HCT116 (cell line): Measurements from ENCODE around the gene ABTB2. TPM values are rescaled to one million over a fixed set of nuclear protein-coding genes. Genes with fewer than 3 reads are reported as not detected.

ENCODE experiments used
- ATAC-seq: fragments of 200-7000 bp; cut with Tn5 transposase; 2 replicates; pipeline ENCODE4 v1.9.1; 2020; ENCODE audit warnings: mild to moderate bottlenecking, moderate library complexity
- BruUV-seq: library from RNA; stranded (reverse); fragments of 400-500 nt; replicated peaks from 2 replicates; lab custom pipeline; 2021; lab: Mats Ljungman, UMichigan
- CTCF ChIA-PET: fragments of 300-600 bp; sonication (Branson Sonifier 250); formaldehyde crosslinking; loops from one replicate; lab custom pipeline; 2021; ENCODE audit warnings: antibody characterized with exemption; lab: Charles Lee
- POLR2A ChIA-PET: fragments of 300-600, 350-600 bp; sonication (Branson Sonifier 250); formaldehyde crosslinking; loops from one replicate; lab custom pipeline; 2021; ENCODE audit warnings: antibody characterized with exemption; lab: Charles Lee
- RAD21 ChIA-PET, 2 experiments: fragments of 300-600 bp; sonication (Branson Sonifier 250); formaldehyde crosslinking; loops; one replicate each; lab custom pipeline; 2023; ENCODE audit warnings: low total read pairs in 2 of 2; ENCODE audit not compliant: uncharacterized antibody in 2 of 2, unreplicated experiment in 2 of 2, low non-redundant PET in 1 of 2; lab: Charles Lee
- DNase-seq: peaks from one replicate; pipeline ENCODE4 v3.0.0-alpha.2; 2010; ENCODE audit warnings: low read depth, low spot score
- H2AFZ ChIP-seq: fragments of 200-600 bp; shearing (Covaris generic), sonication (generic); 2 replicates; pipeline ENCODE4 v1.6.1; 2017; ENCODE audit warnings: low read depth, mixed run types, mixed read lengths, antibody characterized with exemption, low read length; ENCODE audit not compliant: poor library complexity, severe bottlenecking
- H3K27ac ChIP-seq: 2 replicates; pipeline ENCODE4 v1.5.1; 2012; ENCODE audit warnings: low read depth, low read length
- H3K27me3 ChIP-seq: fragments of 200-600 bp; sonication (generic); 2 replicates; pipeline ENCODE4 v1.6.1; 2016; ENCODE audit warnings: mixed run types, low read length, mixed read lengths; ENCODE audit not compliant: insufficient read depth
- H3K36me3 ChIP-seq, 2 experiments: fragments of 200-500 bp in 1 of 2; fragments of 200-600 bp in 1 of 2; sonication (Bioruptor generic) in 1 of 2; sonication (generic) in 1 of 2; 2 replicates each; pipeline versions ENCODE4 v1.5.1 to v1.6.1; 2014 to 2016; ENCODE audit warnings: low read length in 2 of 2, inconsistent platforms in 1 of 2, mixed read lengths in 1 of 2, mixed run types in 1 of 2; ENCODE audit not compliant: insufficient read depth in 2 of 2, control insufficient read depth in 1 of 2
- H3K4me1 ChIP-seq, 2 experiments: fragments of 200-600 bp in 1 of 2; sonication (generic) in 1 of 2; 2 replicates each; pipeline versions ENCODE4 v1.5.1 to v1.6.1; 2012 to 2017; ENCODE audit warnings: low read length in 2 of 2, inconsistent platforms in 1 of 2, mild to moderate bottlenecking in 1 of 2, mixed read lengths in 1 of 2, mixed run types in 1 of 2, moderate library complexity in 1 of 2; ENCODE audit not compliant: insufficient read depth in 2 of 2, control insufficient read depth in 1 of 2
- H3K4me2 ChIP-seq: fragments of 200-600 bp; sonication (generic); 2 replicates; pipeline ENCODE4 v1.6.1; 2017; ENCODE audit warnings: mixed run types, low read length, mixed read lengths
- H3K4me3 ChIP-seq, 2 experiments: fragments of 200-600 bp in 1 of 2; sonication (generic) in 1 of 2; replicated peaks in 1 of 2; 2 replicates each; pipeline ENCODE4 v1.5.1; 2011 to 2016; ENCODE audit warnings: low read length in 2 of 2, control low read depth in 1 of 2, low read depth in 1 of 2, mild to moderate bottlenecking in 1 of 2, mixed read lengths in 1 of 2, mixed run types in 1 of 2
- H3K79me2 ChIP-seq: fragments of 200-600 bp; sonication (generic); 2 replicates; pipeline ENCODE4 v1.6.1; 2017; ENCODE audit warnings: mild to moderate bottlenecking, mixed run types, low read length, moderate library complexity, mixed read lengths; ENCODE audit not compliant: insufficient read depth
- H3K9ac ChIP-seq: fragments of 200-600 bp; sonication (generic); 2 replicates; pipeline ENCODE4 v1.6.1; 2016; ENCODE audit warnings: low read length, mixed read lengths
- H3K9me2 ChIP-seq: fragments of 200-600 bp; sonication (generic), shearing (Covaris generic); 2 replicates; pipeline ENCODE4 v1.6.1; 2017; ENCODE audit warnings: mixed run types, mild to moderate bottlenecking, moderate library complexity; ENCODE audit not compliant: insufficient read depth
- H3K9me3 ChIP-seq, 2 experiments: fragments of 200-500 bp in 1 of 2; fragments of 200-600 bp in 1 of 2; sonication (Bioruptor generic) in 1 of 2; sonication (generic) in 1 of 2; 2 replicates each; pipeline ENCODE4 v1.6.1; 2014 to 2017; ENCODE audit warnings: low read length in 2 of 2, mixed read lengths in 2 of 2, inconsistent platforms in 1 of 2, low read depth in 1 of 2, mild to moderate bottlenecking in 1 of 2, mixed run types in 1 of 2, moderate library complexity in 1 of 2; ENCODE audit not compliant: control insufficient read depth in 1 of 2, insufficient read depth in 1 of 2
- H4K20me1 ChIP-seq: fragments of 200-600 bp; sonication (generic), shearing (Covaris generic); 2 replicates; pipeline ENCODE4 v1.6.1; 2017; ENCODE audit warnings: mixed run types, mild to moderate bottlenecking, moderate library complexity; ENCODE audit not compliant: insufficient read depth
- ATF3 ChIP-seq: IDR thresholded peaks from 2 replicates; pipeline ENCODE4 v1.6.1; 2012
- CBX3 ChIP-seq: IDR thresholded peaks from 2 replicates; pipeline ENCODE4 v1.6.1; 2012; ENCODE audit warnings: low read depth
- CTCF ChIP-seq, 3 experiments: fragments of 200-600 bp in 1 of 3; sonication (generic) in 1 of 3; IDR thresholded peaks in 2 of 3; conservative IDR thresholded peaks in 1 of 3; 2 replicates each; pipeline ENCODE4 v1.5.1; 2012 to 2017; ENCODE audit warnings: low read depth in 2 of 3, low read length in 2 of 3, antibody characterized with exemption in 1 of 3, borderline replicate concordance in 1 of 3, control low read depth in 1 of 3, mild to moderate bottlenecking in 1 of 3, mixed read lengths in 1 of 3, mixed run types in 1 of 3, moderate library complexity in 1 of 3; ENCODE audit not compliant: insufficient read depth in 1 of 3
- EGR1 ChIP-seq: IDR thresholded peaks from 2 replicates; pipeline ENCODE4 v1.6.1; 2012; ENCODE audit warnings: low read depth
- ELF1 ChIP-seq: IDR thresholded peaks from 2 replicates; pipeline ENCODE4 v1.6.1; 2012; ENCODE audit warnings: low read depth, borderline replicate concordance
- FOSL1 ChIP-seq: IDR thresholded peaks from 2 replicates; pipeline ENCODE4 v1.6.1; 2012; ENCODE audit warnings: low read depth
- JUND ChIP-seq: IDR thresholded peaks from 2 replicates; pipeline ENCODE4 v1.6.1; 2012
- MAX ChIP-seq: IDR thresholded peaks from 2 replicates; pipeline ENCODE4 v1.6.1; 2012
- POLR2AphosphoS5 ChIP-seq: IDR thresholded peaks from 2 replicates; pipeline ENCODE4 v1.6.1; 2011; ENCODE audit warnings: mild to moderate bottlenecking, low read depth, low read length, moderate library complexity
- REST ChIP-seq: IDR thresholded peaks from 2 replicates; pipeline ENCODE4 v1.6.1; 2012; ENCODE audit warnings: low read depth
- SIN3A ChIP-seq: IDR thresholded peaks from 2 replicates; pipeline ENCODE4 v1.6.1; 2012; ENCODE audit warnings: low read depth
- SP1 ChIP-seq: IDR thresholded peaks from 2 replicates; pipeline ENCODE4 v1.6.1; 2012; ENCODE audit warnings: low read depth
- SRF ChIP-seq: IDR thresholded peaks from 2 replicates; pipeline ENCODE4 v1.6.1; 2012; ENCODE audit warnings: low read depth
- TCF7L2 ChIP-seq: IDR thresholded peaks from 2 replicates; pipeline ENCODE4 v1.7.0; 2011; ENCODE audit warnings: borderline replicate concordance, inconsistent platforms; ENCODE audit not compliant: insufficient read depth, insufficient read length; ENCODE audit errors: extremely low read depth
- YY1 ChIP-seq: IDR thresholded peaks from 2 replicates; pipeline ENCODE4 v1.6.1; 2011; ENCODE audit warnings: low read length, low read depth, moderate library complexity, mild to moderate bottlenecking; ENCODE audit not compliant: insufficient replicate concordance; ENCODE audit errors: extremely low read depth
- ZBTB33 ChIP-seq: IDR thresholded peaks from 2 replicates; pipeline ENCODE4 v1.6.1; 2011; ENCODE audit warnings: mild to moderate bottlenecking, low read length, moderate library complexity; ENCODE audit not compliant: insufficient replicate concordance; ENCODE audit errors: extremely low read depth
- ZFX ChIP-seq: fragments of 450-650 bp; IDR thresholded peaks from 2 replicates; pipeline ENCODE4 v1.6.1; 2017
- ZNF274 ChIP-seq: fragments of 200-500 bp; sonication (Bioruptor generic); IDR thresholded peaks from 2 replicates; pipeline ENCODE4 v1.6.1; 2014; ENCODE audit warnings: mild to moderate bottlenecking, low read depth, low read length, inconsistent platforms
- intact Hi-C: fragments of 100-400 bp; cut with micrococcal nuclease; formaldehyde crosslinking; loops from 2 replicates; pipeline ENCODE4 v1.10.0; 2022
- total RNA-seq: library from RNA; stranded (reverse); gene quantifications from one replicate; pipeline ENCODE4 v1.2.1, GENCODE V29; 2021; ENCODE audit not compliant: unreplicated experiment

ABTB2 gene
- total RNA-seq, 1 experiment from 2014 or later, result 6.8 TPM

- TF ChIP-seq ELF1, result no peak
- no peak for TF ChIP-seq FOSL1
- no peak for TF ChIP-seq TCF7L2
- no peak for TF ChIP-seq CTCF (IDR thresholded peaks at IDR 0.05 in 2 of 3, conservative IDR thresholded peaks at IDR 0.05 in 1 of 3; ENCODE audit: borderline replicate concordance in 1 of 3, insufficient read depth in 1 of 3, low read depth in 2 of 3, low read length in 2 of 3)
- TF ChIP-seq ZBTB33, result no peak
- TF ChIP-seq SP1, result no peak
- no peak for TF ChIP-seq ZNF274
- no peak for TF ChIP-seq EGR1
- no peak for TF ChIP-seq MAX
- TF ChIP-seq REST, result no peak
- TF ChIP-seq POLR2AphosphoS5, result no peak
- TF ChIP-seq JUND, result no peak
- TF ChIP-seq ATF3, result no peak
- no peak for TF ChIP-seq SRF
- no peak for TF ChIP-seq SIN3A
- TF ChIP-seq YY1, result no peak
- no peak for TF ChIP-seq ZFX
- TF ChIP-seq CBX3, result no peak
- TF ChIP-seq, all 23 proteins: peak for 0
- RAD21 ChIA-PET, result interaction anchor here in 1 of 2 experiments (0.6 kb wide), 1 partner anchor 40 kb away, joined by 4 read pairs; no protein-coding TSS in a partner anchor
- Histone ChIP-seq H3K9me3 (no peaks in the 10 kb centered on the region), H3K27me3 (no peaks in the 10 kb centered on the region), H3K9ac (no peak overlapping the region), H3K4me1 (no peaks in the 10 kb centered on the region), H3K9me2 (no peaks in the 10 kb centered on the region), H3K4me2 (no peak overlapping the region), H3K4me3 (no peak overlapping the region), H3K27ac (no peak overlapping the region), H4K20me1 (no peaks in the 10 kb centered on the region), H3K36me3 (no peaks in the 10 kb centered on the region), H3K79me2 (no peaks in the 10 kb centered on the region), H2AFZ (no peak overlapping the region)
- POLR2A ChIA-PET, result no interaction called here
- CTCF ChIA-PET, result no interaction called here
- no peak for DNase-seq
- BruUV-seq, result no TSS peak
- intact Hi-C loops, result no loop called here
- ATAC-seq, result no peak
Measured at GRCh38 chr11:34403431-34403830, 45.6 kb upstream of the ABTB2 start.
